ENCODE data around the gene GRB7.
"Not testable (repeated sequence)": the region's sequence is repeated elsewhere in the genome, so short reads cannot be mapped to it uniquely, and the experiment has no call there.

The GRB7 gene

DNA sequence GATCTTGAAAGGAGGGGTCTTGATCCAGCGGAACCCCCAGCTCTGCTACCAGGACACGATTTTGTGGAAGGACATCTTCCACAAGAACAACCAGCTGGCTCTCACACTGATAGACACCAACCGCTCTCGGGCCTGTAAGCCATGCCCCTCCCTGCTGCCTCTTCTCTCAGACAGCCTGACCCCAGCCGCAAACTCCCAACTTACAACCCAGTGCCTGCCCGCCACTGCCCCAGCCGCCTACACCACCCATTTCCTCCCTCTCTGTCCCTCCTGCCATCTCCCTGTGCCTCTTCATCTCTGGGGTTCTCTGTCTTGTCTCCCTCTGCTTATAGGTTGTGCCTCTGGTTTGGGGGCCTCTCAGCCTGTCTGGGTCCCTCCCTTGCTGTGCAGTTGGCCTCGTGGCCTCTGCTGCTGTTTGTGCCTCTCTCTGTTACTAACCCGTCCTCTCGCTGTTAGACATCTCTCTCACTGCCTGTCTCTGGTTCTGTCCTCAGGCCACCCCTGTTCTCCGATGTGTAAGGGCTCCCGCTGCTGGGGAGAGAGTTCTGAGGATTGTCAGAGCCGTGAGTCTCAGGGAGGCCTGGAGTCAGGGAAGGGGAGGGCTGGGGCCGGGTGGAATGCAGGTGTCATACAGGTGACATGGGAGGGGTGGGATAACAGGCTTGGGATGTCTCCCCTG, 28.3 kb upstream of the GRB7 start:
- no peak for DNase-seq (ENCODE audit: extremely low read depth in 1 of 2, low read depth in 1 of 2)

DNA sequence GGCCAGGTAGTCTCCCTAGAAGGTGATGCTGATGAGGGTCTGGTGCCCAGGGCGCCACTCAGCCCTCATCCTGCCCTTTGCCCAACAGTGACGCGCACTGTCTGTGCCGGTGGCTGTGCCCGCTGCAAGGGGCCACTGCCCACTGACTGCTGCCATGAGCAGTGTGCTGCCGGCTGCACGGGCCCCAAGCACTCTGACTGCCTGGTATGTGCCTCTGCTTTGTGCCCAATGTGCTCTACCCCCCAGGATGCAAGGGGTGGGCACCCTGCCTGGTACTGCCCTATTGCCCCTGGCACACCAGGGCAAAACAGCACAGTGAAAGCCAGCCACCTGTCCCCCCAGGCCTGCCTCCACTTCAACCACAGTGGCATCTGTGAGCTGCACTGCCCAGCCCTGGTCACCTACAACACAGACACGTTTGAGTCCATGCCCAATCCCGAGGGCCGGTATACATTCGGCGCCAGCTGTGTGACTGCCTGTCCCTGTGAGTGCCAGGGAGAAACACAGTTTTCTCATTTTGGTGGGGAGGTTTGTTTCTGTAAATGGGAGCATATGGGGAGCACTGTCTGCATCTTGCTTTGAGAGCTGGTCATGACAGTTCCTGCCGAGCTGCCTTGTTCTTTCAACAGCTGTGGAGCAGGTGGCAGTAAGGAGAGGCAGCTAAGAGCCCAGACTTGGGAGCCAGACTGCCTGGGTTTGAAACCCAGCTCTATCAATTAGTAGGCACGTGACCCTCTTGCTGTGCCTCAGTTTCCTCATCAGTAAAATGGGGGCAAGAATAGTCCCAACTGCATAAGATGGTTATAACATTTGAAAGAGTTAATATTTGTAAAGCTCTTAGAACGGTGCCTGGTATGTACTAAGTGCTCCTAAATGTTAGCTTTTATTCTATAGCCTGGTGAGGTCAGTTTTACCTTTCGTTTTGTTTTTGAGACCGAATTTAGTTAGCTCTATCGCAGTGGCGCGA, 27.5 kb upstream of the GRB7 start:
- DNase-seq (ENCODE audit: extremely low read depth in 1 of 2, low read depth in 1 of 2), result no peak

DNA sequence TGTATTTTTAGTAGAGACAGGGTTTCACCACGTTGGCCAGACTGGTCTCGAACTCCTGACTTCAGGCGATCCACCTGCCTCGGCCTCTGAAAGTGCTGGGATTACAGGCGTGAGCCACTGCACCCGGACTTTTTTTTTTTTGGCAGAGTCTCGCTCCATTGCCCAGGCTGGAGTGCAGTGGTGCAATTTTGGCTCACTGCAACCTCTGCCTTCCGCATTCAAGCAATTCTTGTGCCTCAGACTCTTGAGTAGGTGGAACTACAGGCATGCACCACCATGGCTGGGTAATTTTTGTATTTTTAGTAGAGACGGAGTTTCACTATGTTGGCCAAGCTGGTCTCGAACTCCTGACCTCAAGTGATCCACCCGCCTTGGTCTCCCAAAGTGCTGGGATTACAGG, 26.7 kb upstream of the GRB7 start:
- DNase-seq (ENCODE audit: extremely low read depth in 1 of 2, low read depth in 1 of 2), result not testable (repeated sequence)

DNA sequence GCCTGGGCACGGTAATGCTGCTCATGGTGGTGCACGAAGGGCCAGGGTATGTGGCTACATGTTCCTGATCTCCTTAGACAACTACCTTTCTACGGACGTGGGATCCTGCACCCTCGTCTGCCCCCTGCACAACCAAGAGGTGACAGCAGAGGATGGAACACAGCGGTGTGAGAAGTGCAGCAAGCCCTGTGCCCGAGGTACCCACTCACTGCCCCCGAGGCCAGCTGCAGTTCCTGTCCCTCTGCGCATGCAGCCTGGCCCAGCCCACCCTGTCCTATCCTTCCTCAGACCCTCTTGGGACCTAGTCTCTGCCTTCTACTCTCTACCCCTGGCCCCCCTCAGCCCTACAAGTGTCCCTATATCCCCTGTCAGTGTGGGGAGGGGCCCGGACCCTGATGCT, 25.9 kb upstream of the GRB7 start:
- no peak for DNase-seq (ENCODE audit: extremely low read depth in 1 of 2, low read depth in 1 of 2)

DNA sequence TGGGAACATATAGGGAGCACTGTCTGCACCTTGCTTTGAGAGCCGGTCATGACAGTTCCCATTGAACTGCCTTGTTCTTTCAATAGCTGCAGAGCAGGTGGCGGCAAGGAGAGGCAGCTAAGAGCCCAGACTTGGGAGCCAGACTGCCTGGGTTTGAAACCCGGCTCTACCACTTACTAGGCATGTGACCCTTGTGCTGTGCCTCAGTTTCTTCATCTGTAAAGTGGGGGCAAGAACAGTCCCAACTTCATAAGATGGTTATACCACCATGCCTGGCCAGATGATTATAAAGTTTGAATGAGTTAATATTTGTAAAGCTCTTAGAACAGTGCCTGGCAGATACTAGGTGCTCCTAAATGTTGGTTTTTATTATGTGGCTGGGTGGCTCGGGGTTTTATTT, 23.5 kb upstream of the GRB7 start:
- DNase-seq (ENCODE audit: extremely low read depth in 1 of 2, low read depth in 1 of 2), result no peak

DNA sequence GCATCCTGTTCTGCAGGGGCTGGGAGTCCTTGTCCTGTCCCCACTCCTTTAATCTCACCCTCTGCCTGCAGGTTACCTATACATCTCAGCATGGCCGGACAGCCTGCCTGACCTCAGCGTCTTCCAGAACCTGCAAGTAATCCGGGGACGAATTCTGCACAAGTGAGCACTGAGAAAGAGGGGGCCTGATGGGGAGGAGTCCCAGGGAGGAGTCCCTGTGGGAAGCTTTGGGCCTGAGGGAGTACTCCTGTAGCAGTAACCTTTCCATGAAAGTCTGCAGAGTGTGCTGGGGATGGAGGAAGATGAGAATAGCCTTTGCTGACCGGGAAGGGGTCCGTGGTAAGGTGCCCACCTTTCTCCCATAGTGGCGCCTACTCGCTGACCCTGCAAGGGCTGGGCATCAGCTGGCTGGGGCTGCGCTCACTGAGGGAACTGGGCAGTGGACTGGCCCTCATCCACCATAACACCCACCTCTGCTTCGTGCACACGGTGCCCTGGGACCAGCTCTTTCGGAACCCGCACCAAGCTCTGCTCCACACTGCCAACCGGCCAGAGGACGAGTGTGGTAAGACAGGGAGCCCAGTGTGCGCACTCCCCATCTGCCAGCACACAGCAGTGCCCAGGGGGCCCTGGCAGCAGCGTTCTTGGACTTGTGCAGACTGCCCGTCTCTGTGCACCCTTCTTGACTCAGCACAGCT, 22.2 kb upstream of the GRB7 start:
- no peak for DNase-seq (ENCODE audit: extremely low read depth in 1 of 2, low read depth in 1 of 2)

DNA sequence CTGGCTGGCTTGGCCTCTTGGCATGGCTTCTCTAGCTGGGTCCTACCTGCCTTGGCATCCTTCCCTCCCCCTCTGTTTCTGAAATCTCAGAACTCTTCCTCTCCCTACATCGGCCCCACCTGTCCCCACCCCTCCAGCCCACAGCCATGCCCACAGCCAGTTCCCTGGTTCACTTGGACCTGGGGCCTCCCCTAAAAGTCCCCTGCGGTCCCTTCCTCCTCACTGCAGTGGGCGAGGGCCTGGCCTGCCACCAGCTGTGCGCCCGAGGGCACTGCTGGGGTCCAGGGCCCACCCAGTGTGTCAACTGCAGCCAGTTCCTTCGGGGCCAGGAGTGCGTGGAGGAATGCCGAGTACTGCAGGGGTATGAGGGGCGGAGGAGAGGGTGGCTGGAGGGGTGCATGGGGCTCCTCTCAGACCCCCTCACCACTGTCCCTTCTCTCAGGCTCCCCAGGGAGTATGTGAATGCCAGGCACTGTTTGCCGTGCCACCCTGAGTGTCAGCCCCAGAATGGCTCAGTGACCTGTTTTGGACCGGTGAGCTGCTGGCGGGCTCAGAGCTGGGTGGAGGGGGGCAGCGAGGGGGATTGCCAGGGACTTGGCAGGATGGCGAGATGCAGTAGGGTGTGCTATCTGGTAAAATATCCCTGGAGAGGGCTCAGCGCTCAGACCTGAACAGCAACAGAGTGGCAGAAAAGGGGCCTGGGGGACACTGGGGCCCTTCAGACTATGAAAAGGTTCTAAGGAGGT, 21.5 kb upstream of the GRB7 start:
- DNase-seq (ENCODE audit: extremely low read depth in 1 of 2, low read depth in 1 of 2), result no peak

DNA sequence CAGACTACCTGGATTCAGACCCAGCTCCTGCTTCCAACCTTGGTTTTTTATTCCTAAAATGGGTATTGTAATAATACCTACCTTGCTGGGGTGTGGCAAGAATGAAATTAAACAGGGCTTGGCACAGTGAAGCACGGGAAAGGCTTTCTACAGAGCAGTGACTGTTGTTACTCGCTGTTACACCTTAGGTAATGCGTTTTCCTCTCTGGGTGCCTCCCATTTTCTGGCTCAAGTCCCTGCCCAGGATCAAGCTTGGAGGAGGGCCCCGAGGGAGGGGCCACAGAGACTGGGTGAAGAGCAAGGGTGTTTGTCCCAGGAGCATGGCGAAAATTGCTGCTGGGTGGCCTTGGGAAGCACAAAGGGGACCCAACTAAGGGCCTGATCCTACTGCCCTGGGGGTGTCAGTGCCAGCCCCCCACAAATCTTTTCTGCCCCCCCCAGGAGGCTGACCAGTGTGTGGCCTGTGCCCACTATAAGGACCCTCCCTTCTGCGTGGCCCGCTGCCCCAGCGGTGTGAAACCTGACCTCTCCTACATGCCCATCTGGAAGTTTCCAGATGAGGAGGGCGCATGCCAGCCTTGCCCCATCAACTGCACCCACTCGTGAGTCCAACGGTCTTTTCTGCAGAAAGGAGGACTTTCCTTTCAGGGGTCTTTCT, 20.7 kb upstream of the GRB7 start:
- DNase-seq (ENCODE audit: extremely low read depth in 1 of 2, low read depth in 1 of 2), result no peak

DNA sequence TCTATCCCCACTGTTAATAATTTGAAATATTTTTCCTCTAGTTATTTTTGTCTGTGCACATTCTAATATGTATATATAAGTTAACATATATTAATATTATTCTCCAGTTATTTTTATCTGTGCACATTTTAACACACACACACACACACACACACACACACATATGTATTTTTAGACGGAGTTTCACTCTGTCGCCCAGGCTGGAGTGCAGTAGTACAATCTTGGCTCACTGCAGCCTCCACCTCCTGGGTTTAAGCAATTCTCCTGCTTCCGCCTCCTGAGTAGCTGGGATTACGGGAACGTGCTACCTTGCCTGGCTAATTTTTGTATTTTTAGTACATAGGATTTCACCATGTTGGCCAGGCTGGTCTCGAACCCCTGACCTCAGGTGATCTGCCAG, 20.1 kb upstream of the GRB7 start:
- DNase-seq (ENCODE audit: extremely low read depth in 1 of 2, low read depth in 1 of 2), result no peak

DNA sequence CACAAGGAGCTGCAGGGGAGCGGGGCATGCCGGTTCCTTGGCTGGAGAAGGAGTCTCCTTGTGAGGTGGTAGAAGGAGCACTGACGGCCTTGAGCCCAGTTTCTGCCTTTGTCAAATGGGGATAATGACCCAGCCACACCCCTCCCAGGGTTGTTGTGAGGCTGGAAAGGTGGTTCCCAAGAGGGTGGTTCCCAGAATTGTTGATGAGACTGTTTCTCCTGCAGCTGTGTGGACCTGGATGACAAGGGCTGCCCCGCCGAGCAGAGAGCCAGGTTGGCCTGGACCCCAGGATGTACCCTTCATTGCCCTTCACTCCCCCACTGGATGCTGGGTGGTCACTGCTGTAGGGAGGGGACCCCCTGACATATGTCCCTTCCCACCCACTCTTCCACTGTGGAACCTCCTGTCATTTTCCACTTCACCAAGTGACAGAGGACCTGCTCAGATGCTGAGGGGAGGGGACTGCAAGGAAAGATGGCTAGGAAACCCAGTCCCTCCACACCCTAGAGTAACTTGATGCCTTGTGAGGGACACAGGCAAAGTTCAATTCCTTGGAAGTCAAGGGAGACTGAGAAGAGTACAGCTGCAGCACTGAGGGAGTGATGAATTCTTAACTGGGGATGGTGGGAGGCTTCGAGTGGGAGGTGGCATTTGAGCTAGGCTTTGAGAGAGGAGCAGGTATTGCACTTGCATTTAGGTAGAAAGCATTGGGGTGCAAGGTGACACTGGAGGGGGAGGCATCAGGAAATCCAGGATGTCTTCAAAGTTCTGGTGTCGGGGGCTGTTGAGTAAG, 18.0 kb upstream of the GRB7 start:
- DNase-seq (ENCODE audit: extremely low read depth in 1 of 2, low read depth in 1 of 2), result no peak

DNA sequence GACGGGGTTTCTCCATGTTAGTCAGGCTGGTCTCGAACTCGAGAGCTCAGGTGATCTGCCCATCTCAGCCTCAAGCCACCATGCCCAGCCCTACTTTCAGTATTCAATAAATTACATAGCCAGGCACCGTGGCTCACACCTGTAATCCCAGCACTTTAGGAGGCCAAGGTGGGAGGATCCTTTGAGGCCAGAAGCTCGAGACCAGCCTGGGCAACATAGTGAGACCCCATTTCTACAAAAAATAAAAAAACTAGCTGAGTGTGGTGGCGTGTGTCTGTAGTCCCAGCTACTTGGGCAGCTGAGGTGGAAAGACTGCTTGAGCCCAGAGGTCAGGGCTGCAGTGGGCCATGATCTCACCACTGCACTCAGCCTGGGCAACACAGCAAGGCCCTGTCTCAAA, 15.6 kb upstream of the GRB7 start:
- no peak for DNase-seq (ENCODE audit: extremely low read depth in 1 of 2, low read depth in 1 of 2)

DNA sequence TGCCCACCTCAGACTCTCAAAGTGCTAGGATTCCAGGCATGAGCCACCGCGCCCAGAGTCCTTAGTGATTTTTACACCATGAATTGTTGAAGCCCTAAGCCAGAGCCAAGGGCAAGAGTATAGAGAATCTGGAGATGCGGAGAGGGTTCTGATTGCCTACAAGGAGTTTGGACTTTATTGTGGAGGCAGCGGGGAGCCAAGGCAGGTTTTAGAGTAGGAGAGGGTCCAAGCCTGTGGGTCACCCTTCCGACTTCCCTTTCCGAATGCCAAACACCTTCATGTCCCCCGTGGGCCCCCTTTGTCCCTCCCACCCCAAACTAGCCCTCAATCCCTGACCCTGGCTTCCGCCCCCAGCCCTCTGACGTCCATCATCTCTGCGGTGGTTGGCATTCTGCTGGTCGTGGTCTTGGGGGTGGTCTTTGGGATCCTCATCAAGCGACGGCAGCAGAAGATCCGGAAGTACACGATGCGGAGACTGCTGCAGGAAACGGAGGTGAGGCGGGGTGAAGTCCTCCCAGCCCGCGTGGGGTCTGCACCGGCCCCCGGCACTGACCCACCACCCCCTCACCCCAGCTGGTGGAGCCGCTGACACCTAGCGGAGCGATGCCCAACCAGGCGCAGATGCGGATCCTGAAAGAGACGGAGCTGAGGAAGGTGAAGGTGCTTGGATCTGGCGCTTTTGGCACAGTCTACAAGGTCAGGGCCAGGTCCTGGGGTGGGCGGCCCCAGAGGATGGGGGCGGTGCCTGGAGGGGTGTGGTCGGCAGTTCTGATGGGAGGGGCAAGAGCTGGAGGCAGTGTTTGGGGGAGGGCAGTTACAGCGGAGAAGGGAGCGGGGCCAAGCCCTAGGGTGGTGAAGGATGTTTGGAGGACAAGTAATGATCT, 14.5 kb upstream of the GRB7 start:
- no peak for DNase-seq (ENCODE audit: extremely low read depth in 1 of 2, low read depth in 1 of 2)

DNA sequence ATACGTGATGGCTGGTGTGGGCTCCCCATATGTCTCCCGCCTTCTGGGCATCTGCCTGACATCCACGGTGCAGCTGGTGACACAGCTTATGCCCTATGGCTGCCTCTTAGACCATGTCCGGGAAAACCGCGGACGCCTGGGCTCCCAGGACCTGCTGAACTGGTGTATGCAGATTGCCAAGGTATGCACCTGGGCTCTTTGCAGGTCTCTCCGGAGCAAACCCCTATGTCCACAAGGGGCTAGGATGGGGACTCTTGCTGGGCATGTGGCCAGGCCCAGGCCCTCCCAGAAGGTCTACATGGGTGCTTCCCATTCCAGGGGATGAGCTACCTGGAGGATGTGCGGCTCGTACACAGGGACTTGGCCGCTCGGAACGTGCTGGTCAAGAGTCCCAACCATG, 13.0 kb upstream of the GRB7 start:
- DNase-seq (ENCODE audit: extremely low read depth in 1 of 2, low read depth in 1 of 2), result no peak

DNA sequence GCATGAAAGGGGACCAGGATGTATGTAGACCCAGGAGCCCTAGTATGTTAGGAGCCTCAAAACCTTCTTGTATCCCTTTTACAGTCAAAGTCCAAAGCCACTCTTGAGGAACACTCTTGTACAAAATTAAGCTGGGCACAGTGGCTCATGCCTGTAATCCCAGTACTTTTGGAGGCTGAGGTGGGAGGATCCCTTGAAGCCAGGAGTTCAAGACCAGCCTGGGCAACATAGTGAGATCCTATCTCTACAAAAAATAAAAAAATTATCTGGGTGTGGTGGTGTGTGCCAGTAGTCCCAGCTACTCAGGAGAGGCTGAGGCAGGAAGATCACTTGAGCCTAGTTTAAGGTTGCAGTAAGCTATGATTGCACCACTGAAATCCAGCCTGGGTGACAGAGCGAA, 11.8 kb upstream of the GRB7 start:
- DNase-seq (ENCODE audit: extremely low read depth in 1 of 2, low read depth in 1 of 2), result not testable (repeated sequence)

DNA sequence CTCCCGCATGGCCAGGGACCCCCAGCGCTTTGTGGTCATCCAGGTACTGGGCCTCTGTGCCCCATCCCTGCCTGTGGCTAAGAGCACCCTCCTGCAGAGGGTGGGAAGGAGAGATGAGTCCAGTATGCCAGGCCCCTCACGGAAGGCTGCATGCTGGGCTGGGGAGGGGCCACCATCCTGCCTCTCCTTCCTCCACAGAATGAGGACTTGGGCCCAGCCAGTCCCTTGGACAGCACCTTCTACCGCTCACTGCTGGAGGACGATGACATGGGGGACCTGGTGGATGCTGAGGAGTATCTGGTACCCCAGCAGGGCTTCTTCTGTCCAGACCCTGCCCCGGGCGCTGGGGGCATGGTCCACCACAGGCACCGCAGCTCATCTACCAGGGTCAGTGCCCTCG, 11.1 kb upstream of the GRB7 start:
- DNase-seq (ENCODE audit: extremely low read depth in 1 of 2, low read depth in 1 of 2), result no peak

DNA sequence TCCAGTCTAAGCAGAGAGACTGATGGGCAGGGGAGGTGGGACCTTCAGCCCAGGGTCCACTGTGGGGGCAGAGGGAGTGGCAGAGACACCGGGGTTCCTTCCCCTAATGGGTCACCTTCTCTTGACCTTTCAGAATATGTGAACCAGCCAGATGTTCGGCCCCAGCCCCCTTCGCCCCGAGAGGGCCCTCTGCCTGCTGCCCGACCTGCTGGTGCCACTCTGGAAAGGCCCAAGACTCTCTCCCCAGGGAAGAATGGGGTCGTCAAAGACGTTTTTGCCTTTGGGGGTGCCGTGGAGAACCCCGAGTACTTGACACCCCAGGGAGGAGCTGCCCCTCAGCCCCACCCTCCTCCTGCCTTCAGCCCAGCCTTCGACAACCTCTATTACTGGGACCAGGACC, 10.2 kb upstream of the GRB7 start:
- DNase-seq (ENCODE audit: extremely low read depth in 1 of 2, low read depth in 1 of 2), result no peak

DNA sequence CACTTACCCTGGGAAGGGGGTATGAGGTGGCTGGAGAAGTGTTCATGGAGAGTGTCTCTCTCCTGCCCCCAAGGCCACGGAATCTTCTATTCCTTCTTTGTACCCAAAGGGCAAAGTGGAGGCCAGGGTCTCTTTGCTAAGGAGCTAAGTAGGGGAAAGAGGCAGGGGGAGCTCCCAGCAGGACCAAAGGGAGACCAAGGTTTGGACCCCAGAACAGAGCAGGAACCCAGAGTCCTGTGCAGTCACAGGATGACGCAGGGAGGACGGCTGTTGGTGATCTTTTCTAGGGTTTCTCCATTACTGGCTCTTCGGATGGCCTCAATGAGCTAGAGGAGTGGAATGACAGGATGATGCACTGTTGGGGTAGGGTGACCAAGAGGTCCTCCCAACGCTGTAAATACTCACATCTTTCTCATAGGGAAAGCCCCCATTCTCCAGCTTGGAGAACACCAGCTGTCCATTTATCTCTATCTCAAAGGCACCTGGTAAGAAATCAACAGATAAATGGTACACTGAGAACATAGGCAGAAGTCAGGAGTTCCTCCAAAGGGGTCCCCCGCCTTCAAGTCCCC, 8.4 kb upstream of the GRB7 start:
- no peak for DNase-seq (ENCODE audit: extremely low read depth in 1 of 2, low read depth in 1 of 2)
